Stimulated activated CD8-positive, alpha-beta memory T cell treated with anti-CD3 and anti-CD28 coated beads, Interleukin-4, amount 100 ng/mL, for 1 hour (primary cell): ENCODE measurements around the gene ACAA1.
"Not testable (repeated sequence)": the region's sequence is repeated elsewhere in the genome, so short reads cannot be mapped to it uniquely, and the experiment has no call there.

Source experiments
- DNase-seq, 2 donors: peaks; one replicate each; pipeline ENCODE4 v3.0.0-alpha.2; 2020; ENCODE audit warnings: low read depth in 2 of 2, low spot score in 1 of 2

ACAA1 gene

DNA sequence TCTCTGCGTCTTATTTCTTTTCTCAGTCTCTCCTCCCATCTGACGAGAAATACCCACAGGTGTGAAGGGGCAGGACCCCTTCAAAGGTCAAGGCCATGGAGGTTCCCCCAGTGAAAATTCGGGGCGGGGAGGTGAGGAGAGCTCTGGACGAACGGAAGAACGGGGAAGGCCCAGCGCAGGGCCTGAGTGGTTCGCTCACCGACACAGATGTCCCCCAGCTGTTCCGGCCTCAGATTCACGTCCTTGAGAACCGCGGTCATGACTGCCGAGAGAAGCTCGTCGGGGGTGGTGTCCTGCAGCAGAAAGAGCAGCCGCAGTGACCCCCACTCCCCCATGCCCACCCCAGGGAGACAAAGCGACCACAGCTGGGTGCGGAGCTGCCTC lies 542 bp downstream of the ACAA1 start:
- DNase-seq: no peak

DNA sequence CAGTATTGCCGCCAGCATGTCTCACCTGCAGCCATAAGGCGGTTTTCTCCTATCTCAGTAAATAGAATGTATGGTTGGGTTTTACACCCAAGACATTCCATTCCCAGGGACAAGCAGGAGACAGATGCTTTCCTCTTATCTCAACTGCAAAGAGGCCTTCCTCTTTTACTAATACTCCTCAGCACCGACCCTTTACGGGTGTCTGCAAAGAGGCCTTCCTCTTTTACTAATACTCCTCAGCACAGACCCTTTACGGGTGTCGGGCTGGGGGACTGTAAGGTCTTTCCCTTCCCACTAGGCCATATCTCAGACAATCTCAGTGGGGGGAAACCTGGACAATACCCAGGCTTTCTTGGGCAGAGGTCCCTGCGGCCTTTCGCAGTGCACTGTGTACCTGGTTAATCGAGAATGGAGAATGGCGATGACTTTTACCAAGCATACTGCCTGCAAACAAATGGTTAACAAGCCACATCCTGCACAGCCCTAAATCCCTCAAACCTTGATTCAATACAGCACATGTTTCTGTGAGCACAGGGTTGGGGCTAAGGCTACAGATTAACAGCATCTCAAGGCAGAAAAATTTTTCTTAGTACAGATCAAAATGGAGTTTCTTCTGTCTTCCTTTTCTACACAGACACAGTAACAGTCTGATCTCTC lies 1.2 kb downstream of the ACAA1 start:
- not testable (repeated sequence) for DNase-seq

DNA sequence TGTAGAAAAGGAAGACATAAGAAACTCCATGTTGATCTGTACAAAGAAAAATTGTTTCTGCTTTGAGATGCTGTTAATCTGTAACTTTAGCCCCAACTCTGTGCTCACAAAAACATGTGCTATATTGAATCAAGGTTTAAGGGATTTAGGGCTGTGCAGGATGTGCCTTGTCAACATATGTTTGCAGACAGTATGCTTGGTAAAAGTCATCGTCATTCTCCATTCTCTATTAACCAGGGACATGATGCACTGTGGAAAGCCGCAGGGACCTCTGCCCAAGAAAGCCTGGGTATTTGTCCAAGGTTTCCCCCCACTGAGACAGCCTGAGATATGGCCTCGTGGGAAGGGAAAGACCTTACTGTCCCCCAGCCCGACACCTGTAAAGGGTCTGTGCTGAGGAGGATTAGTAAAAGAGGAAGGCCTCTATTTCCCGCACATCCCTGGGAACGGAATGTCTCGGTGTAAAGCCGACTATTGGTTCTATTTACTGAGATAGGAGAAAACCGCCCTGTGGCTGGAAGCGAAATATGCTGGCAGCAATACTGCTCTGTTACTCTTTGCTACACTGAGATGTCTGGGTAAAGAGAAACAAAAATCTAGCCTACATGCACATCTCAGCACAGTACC lies 2.3 kb downstream of the ACAA1 start:
- not testable (repeated sequence) for DNase-seq

DNA sequence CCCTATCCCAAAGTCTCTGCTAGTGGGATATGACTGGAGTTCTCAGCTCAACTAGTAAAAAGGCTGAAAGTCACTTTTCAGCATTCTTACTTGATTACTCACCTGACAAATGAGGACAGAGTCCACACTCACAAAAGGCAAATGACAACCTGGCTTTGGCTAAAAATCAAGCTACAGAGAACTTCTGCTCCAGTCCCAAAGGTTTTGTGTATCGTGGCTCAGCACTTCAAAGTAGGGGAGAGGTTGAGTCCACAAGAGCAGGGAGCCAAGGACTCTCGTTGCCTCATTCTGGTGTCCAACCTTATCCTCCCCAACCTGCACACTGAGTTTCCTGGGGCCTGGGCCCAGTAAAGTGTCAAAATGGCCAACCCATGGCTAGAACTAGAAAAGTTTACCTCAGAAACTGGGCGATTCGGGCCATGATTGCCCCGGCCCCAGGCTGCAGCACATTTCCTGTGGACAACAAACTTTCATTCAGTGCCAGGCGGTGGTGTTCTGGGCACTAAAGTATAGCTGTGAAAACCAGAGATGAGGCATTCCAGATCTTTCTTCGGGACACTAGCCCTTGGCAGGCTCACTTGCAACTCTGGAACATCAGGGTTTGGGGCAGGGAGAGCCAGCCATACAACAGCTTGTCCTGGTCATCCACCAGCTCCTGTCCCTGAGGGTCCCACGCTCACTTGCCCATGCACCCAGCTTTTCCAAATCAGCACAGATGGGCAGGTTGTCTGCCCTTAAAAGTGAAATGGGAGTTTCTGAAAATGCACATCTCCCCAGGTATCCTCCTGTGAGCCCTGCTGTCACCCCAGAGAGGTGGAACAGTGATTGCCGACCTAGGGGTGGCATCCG lies 3.1 kb downstream of the ACAA1 start:
- DNase-seq: no peak

DNA sequence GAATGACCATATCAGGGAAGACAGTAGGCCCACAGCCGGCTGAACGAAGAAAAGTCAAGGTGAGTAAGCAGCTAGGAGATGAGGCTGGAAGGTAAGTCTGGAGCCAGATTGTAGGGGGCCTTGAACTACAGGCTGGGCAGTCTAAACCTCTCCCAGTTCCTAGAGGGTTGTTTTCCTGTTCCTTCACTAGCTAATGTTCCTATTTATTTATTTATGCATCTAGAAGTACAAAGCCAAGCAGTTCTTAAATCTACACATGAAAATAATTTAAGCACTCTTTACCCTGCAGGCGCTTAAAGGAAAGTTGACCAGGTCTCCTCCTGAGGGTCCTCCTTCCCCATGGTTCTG lies 3.7 kb downstream of the ACAA1 start:
- DNase-seq: no peak

DNA sequence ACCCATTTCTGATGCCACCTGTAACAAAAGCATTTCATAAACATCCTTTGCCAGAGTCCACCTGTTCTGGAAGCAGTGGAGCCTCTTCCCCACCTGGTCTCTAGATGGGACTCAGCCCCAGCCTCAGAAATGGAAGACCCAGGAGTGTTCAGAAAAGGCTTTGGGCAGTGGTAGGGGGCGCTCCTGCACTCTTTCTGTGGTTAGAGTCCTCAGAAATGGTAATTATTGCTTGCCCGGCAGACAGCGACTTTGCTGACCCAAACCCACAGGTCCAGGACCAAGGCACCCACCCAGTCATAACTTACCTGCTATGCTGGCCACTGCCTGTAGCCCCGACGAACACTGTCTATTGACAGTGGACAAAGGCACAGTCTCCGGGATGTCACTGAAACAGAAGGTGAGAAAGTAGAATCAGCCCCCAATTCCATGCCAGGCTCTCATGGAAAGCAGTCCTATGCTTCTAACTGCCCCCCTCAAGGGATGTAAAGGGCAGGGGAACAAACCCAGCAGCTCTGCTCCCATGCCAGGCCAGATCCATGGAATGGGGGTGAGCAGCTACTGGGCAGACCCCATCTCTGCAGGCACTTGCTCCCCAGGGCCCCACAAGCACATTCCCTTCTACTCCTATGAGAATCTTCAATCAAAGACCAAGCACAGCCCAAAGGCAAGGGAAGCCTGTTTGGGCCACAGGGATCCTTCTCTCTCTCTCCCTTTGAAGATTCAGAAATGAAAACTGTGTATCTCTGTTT lies 5.1 kb downstream of the ACAA1 start:
- no peak for DNase-seq

DNA sequence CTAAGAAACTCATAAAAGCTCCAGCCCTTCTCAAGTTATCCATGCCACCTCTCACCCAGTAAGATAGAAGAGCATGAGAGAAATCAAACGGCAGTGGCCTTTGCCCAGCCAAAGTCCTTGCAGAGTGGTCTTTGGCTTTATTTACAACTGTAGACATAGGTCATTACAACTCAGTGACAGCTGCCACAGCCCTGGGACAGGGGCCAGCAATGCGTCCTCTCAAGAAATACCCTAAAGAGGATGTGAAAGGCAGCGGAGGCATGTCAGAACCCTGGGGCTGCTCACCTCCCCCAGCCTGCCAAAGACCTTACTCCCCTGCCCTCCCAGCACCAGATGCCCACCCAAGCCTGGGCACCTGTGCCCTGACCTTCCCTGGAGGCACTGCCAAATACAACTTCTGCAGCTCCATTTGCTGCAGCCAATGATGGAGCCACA lies 6.3 kb downstream of the ACAA1 start:
- no peak for DNase-seq

DNA sequence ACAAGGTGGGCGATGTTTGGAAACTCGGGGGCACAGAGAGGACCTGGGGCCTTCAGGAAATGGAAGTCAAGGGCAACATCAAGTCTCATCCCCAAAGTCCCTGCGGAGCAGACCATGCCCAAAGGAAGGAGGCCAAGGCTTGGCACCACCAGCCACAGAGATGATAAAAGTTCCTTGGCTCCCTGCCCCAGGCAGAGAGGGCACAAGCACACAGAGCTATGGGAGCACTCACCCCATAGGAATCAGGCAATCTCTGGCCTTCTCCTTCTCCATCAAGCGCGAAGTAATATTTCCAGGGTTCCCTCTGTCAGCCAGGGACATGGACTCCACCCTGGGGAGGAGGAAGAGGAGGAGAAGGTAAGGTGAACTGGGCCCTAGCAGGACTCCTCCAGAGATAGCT lies 7.9 kb downstream of the ACAA1 start:
- no peak for DNase-seq

DNA sequence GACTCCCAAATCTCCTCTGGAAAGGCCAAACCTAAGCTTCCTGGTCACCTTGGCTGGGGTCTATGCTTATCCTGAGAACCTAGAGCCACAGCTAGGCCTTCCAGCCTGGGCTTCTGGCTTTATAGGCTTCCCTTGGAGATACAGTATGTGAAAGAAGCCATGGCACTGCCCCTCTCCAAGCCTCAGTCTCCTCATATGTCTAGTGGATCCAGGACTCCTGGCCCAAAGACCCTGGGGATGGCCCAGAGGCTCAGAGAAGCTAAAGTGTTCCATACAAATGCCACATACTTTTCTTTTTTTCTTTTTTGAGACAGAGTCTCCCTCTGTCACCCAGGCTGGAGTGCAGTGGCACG lies 8.6 kb downstream of the ACAA1 start:
- no peak for DNase-seq

DNA sequence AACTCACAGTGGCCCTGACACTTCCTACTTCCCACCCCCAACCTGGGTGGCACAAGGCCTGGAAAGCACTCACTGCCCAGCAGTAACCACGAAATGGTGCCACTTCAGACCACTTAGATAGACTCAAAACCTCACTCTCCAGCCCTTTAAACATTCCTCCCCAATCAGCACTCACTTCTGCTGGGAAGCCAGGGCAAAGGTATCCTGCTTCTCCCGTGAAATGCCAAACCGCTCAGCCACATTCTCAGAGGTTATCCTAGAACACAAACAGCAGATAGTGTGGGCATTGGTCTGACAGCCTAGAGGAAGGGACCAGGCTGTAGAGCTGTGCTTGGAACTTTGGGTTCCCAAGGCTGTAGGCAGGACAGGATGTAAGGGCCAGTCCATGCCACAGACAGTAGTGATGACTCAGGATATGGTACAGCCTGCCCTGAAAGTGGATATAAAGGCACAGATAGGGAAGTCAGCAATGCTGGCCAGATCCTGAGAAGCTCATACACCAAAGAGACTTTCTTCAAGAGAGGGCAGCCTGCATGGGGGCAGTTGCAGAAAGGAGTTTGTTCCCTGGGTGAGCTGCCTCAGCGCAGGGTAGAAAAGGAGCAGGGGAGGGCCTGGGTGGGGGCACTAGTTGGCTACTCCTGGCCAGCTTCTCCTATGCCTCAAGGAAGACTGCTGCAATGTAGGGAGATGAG lies 9.2 kb downstream of the ACAA1 start:
- DNase-seq: no peak

DNA sequence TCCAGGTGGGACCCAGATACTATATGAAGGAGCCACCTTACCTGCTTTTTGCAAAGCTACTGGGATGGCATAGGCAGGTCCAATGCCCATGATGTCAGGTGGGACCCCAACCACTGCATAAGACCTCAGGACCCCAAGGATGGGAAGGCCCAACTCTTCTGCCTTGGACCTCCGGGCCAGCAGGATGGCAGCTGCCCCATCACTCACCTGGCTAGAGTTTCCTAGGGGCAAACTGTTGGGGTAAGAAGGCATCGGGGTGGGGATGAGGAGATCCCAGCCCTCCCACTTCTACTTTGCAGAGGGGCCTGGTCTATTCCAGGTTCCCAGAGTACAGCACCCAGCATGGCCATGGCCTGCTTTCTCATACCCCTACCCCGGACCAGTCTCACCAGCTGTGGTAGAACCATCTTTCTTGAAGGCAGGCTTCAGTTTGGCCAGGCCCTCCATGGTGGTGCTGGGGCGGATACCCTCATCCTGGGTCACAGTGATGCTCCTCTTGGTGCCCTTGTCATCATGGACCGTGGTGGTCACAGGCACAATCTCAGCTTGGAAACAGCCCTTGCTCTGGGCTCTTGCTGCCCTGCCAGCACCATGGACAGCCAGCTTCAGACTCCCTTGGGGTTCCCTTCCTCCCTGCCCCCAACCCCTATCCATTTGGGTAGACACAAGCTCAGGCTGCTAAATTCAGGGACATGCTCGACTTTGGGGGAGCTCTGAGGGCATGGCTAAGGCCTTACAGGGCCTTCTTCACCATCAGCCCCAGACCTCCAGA lies 10.6 kb downstream of the ACAA1 start:
- no peak for DNase-seq

DNA sequence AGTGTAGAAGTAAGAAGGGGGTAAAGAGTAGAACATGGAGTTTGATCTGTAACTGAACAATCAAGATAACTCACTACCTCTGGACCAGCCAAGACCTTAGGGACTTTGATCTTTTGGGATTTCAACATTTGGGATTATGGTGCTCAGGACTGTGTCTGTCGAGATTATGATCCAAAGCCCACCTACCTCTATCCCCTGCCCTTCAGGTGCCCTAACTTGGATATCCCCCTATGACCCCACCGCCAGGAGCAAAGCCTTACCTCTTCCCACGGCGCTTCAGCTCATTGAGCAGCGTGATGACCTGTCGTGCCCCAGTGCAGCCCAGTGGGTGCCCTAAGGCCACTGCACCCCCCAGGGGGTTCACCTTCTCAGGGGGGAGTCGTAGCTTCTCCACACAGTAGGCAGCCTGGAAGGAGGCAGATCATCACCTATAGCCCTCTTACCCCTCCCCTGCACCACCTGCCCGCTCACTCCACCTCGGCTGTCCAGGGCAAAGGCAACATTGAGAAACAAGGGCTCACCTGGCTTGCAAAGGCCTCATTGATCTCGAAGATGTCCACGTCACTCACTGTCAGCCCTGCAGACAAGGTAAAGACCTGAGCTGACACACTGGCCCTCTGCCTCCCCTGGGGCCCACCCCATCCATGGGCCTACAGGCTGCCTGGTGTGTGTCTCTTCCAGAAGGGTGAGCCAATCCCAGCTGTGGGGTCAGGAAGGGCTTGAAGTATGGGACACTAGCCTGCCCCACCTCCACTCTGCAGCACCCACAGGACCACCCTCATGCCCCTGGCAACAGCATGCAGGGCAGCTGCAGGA lies 11.4 kb downstream of the ACAA1 start:
- no peak for DNase-seq

DNA sequence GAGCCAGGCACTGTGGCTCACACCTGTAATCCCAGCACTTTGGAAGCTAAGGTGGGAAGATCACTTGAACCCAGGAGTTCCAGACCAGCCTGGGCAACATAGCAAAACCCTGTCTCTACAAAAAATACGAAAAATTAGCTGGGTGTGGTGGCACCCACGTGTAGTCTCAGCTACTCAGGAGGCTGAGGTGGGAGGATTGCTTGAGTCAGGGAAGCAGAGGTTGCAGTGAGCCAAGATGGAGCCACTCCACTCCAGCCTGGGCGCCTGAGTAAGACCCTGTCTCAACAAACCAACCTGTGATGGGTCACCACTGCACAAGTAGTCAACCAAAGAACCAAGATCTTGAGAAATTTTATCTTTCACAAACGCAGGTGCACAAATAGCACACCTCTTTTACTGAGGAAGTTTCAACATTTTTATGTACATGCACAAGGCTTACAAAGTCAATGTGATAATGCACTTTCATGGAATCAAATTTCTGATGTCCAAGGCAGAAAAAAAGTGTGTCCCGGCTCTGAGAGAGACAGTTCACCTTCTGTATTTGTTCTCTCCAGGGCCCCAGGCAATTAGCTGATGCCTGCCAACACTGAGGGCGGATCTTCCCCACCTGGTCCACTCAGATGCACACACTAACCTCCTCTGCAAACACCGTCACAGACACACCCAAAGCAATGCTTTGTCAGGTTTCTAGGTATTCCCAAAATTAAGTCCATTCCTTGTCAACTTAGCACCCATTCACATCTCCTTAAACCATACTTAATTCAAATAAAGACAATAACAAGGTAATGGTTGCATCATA lies 12.4 kb downstream of the ACAA1 start:
- DNase-seq: no peak

DNA sequence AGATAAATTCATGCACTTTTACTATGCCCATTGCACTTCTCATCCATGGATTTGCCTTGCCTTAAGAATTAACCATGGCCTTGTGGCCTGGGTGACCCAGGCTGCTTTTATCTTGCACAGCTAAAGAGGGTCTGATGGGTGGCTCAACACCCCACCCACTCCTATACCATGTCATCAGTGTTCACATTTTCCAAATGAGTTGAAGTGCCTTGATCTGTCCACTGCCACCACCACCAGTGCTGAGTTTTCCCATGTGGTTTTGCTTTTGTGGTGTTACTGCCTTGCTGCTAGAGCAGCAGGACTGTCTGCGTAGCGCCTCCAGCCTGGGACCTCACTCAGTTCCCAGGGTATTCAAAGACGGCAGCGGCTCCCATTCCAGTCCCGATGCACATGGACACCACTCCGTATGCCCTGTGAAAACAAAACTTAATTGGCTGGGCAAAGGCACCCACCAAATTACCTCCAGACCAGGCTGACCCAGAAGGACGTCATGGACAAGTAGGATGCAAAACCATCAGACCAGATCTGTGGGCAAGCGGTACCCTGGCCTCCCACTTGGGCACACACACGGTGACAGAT lies 14.1 kb downstream of the ACAA1 start:
- DNase-seq: no peak

DNA sequence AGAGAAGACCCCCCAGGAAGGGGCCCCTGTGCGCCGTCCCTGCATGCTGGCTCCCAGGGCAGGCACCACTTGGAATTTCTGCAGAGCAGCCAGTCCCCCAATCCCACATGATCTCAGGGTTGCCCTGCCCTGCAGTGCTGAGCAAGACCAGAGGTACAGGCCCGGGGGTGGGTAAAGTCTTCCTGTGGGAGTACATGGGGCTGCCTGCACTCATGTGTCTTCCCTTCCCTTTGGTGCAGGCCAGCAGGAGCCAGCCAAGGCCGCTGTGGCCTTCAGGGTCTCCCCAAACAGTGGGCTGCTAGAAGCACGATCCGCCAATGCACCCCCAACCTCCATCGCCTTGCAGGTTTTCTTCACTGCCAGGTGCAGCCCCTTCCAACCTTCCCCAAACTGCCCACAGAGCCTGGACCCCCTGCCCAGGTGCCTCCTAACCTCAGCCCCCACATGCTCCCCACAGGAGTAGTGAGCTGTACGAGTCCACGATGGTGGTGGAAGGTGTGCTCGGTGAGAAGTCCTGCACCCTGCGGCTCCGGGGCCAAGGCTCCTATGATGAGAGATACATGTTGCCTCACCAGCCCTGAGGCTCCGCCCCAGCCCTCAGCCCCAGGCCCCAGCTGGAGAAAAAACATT lies 15.0 kb downstream of the ACAA1 start:
- DNase-seq: no peak

DNA sequence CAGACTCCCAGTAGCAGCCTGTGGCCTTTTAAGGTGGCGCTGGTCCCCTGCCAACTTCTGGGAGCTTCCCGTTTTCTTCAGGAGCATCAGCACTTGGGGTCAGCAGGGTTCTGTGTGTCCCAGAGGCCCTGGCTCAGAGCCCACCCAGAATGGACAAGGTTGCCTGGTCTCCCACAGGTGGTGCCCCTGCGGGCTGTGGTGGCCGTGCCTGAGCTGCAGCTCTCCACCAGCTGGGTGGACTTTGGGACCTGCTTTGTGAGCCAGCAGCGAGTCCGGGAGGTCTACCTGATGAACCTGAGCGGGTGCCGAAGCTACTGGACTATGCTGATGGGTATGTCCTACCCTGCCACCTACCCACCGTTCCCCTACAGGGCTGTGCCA lies 15.5 kb downstream of the ACAA1 start:
- no peak for DNase-seq

DNA sequence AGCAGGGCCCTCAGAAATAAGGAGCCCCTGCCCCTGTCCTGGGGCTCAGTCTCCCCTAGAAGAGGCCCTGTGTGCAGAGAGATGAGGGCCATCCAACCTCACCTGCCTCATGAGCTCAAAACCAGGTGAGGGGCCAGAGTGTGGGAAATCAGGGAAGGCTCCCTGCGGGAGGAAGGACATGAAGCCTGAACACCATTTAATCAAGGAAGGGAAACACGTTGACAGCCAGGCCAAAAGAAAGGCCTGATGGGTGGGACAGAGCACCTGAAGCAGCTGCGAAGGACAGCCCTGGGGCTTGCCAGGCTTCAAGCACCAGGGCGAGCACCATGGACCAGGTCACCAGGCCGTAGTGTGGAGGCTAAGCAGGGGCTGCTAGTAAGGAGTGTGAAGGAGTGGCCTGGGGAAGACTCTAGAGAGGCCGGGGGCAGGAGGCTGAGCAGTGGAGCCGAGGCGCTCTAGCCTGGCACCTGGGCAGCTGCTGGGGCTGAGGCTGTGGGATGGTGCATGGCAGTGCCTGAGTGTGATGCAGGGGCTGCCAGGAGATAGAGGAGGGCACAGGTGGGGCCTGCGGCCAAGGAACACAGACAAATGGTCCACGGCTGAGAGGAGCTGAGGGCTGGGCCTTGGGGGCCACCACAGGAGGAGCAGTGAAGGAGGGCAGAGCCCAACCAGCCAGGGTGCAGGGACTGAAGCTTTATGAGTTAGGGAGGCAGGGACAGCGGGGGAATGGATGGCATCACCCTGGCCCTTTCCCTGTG lies 16.1 kb downstream of the ACAA1 start:
- no peak for DNase-seq
